GM10248 (cell line): Measurements from ENCODE around the gene ATP2B1.

Experiments
- CTCF ChIA-PET: fragments of 300-600 bp; sonication (Branson Sonifier 250); formaldehyde crosslinking; extraction: SDS; loops from one replicate; lab custom pipeline; 2021; ENCODE audit warnings: antibody characterized with exemption; lab: Yijun Ruan, JAX
- POLR2A ChIA-PET: fragments of 350-650 bp; sonication (Branson Sonifier 250); formaldehyde crosslinking; extraction: SDS; loops from one replicate; lab custom pipeline; 2020; ENCODE audit warnings: antibody characterized with exemption; lab: Yijun Ruan, JAX
- DNase-seq: peaks from one replicate; pipeline ENCODE4 v3.0.0; 2012; ENCODE audit errors: extremely low spot score
- CTCF ChIP-seq: IDR thresholded peaks from 2 replicates; pipeline ENCODE4 v1.5.1; 2012; ENCODE audit warnings: mild to moderate bottlenecking, low read depth; ENCODE audit errors: extremely low read depth, missing control alignments, control extremely low read depth

ATP2B1 gene

GRCh38 chr12:89695830-89696229, 12.8 kb downstream of the ATP2B1 start:
- ChIA-PET CTCF (interaction anchor here (0.6 to 2.1 kb wide), 5 partner anchors 9 to 154 kb away, joined by 3 to 7 read pairs (median 3); partner anchors contain the start of gene ATP2B1), POLR2A (no interaction called here)
- TF ChIP-seq CTCF, result no peak
- peak; percentile 4 for DNase-seq

- no peak for DNase-seq
- ChIA-PET CTCF (interaction anchor here (0.9 to 2.1 kb wide), 6 partner anchors 10 to 155 kb away, joined by 3 to 7 read pairs (median 3); partner anchors contain the start of gene ATP2B1), POLR2A (no interaction called here)
- TF ChIP-seq CTCF, result no peak
These were observed 13.5 kb downstream of the ATP2B1 start for GRCh38 chr12:89695100-89695499.

- ChIA-PET POLR2A (no interaction called here), CTCF (interaction anchor here (0.9 to 2.1 kb wide), 3 partner anchors 14 to 26 kb away, joined by 3 to 7 read pairs (median 3); partner anchors contain the start of gene ATP2B1)
- no peak for TF ChIP-seq CTCF
- no peak for DNase-seq
These were observed 14.1 kb downstream of the ATP2B1 start for GRCh38 chr12:89694542-89694941.

GRCh38 chr12:89693639-89694202, 14.9 kb downstream of the ATP2B1 start:
- no peak for TF ChIP-seq CTCF
- ChIA-PET CTCF (interaction anchor here (1.0 kb wide), 1 partner anchor 26 kb away, joined by 3 read pairs; no protein-coding TSS in a partner anchor), POLR2A (no interaction called here)
- no peak for DNase-seq

GRCh38 chr12:89692439-89692838, 16.2 kb downstream of the ATP2B1 start:
- ChIA-PET CTCF (no interaction called here), POLR2A (no interaction called here)
- no peak for TF ChIP-seq CTCF
- no peak for DNase-seq

GRCh38 chr12:89691659-89692058, 17.0 kb downstream of the ATP2B1 start:
- ChIA-PET CTCF (no interaction called here), POLR2A (no interaction called here)
- no peak for DNase-seq
- no peak for TF ChIP-seq CTCF
